GM20000 (cell line): ENCODE measurements around the gene FOXO6.

Experiments
- DNase-seq: peaks from one replicate; pipeline ENCODE4 v3.0.0; 2012; ENCODE audit warnings: low spot score
- TF ChIP-seq, protein P1 (sequence below): IDR thresholded peaks from 2 replicates; pipeline ENCODE4 v1.5.1; 2012; ENCODE audit warnings: mild to moderate bottlenecking, control low read depth; ENCODE audit errors: extremely low read depth, missing control alignments

Gene FOXO6

DNA sequence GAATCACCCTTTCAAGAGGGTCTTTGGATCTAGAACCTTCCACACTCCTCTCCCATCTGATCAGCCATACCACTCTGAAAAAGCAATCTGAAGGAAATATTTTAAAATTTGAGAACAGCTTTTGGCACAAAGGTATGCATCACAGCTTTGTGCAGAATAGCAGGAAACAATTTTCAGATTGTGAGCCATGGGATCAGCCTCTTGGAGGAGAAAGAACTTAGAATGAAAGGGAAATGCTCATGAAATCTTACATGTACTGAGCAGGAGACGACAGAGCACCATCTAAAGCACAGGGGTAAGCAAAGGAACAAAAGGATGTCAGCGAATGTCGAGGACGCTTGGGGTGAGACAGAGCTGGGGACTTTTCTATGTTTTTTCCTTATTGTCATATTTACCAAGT is 68.8 kb downstream of the FOXO6 start:
- TF ChIP-seq, protein P1, sequence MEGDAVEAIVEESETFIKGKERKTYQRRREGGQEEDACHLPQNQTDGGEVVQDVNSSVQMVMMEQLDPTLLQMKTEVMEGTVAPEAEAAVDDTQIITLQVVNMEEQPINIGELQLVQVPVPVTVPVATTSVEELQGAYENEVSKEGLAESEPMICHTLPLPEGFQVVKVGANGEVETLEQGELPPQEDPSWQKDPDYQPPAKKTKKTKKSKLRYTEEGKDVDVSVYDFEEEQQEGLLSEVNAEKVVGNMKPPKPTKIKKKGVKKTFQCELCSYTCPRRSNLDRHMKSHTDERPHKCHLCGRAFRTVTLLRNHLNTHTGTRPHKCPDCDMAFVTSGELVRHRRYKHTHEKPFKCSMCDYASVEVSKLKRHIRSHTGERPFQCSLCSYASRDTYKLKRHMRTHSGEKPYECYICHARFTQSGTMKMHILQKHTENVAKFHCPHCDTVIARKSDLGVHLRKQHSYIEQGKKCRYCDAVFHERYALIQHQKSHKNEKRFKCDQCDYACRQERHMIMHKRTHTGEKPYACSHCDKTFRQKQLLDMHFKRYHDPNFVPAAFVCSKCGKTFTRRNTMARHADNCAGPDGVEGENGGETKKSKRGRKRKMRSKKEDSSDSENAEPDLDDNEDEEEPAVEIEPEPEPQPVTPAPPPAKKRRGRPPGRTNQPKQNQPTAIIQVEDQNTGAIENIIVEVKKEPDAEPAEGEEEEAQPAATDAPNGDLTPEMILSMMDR, result no peak
- no peak for DNase-seq

DNA sequence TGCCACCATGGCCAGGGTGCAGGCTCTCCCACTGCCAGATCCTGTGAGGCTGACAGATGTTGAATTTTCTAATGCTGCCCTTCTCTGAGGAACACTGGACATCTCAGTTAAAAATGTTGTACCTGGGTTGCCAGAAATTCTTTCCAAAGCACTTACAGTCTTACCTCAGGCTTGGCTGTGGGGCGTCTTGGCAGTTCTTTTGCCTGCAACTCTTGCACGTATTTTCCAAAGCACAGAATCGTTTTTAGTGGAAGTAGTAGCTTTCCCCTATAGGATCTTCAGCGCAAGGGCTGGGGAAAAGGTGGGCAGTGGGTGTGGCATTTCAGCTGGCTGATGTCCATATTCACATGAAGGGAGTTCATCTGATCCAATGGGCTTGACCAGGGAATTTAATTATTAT is 69.3 kb downstream of the FOXO6 start:
- TF ChIP-seq, protein P1, result no peak
- DNase-seq, result no peak

DNA sequence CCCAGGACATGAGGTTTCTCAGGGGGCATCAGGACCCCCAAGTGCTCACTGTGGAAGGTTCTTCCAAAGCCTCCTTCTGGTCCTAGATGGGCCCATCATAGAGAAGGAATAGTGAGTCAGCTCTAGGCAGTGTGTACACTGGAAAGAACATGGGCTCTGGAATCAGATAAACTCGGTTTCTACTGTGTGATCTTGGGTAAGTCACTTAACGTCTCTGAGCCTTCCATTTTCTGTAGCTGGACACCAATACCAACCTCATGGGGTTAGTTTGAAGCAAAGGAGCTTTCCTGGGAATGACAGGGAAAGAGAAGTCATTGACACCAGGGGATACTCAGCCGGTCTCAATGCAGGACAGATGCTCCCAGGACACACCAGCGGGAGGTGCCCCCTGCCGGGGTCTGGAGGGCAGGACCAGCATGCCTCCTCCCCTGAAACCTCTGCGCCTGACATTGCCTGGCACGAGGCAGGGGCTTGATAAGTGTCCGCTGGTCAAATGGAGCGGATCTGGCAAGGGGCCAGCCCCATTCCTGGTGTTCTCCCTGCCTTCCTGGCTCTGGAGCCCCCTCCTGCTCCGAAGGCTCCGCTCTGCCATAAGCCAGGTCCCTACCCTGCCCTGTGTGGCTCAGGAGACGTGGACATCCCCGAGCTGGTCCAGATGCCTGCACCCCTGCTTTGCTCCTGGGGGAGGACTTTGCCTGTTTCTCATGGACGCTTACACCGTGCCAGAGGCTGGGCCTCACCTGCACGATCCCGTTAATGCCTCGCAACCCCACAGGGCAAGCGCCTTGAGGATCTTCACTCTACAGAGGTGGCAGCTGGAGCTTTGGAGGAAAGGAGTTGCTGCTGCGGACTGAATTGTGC is 70.5 kb downstream of the FOXO6 start:
- TF ChIP-seq, protein P1, result no peak
- no peak for DNase-seq
